ENCODE results near the gene RAB40B.

RAB40B gene

GRCh38 chr17:82703935-82704865 lies 5.7 kb upstream of the RAB40B start:
- H3K27ac ChIP-seq (ENCODE audit: extremely low read depth, low read depth, low read length), result no peak overlapping the region
- H3K4me1 ChIP-seq (ENCODE audit: control insufficient read depth, insufficient read depth, low read length), result no peaks in the 10 kb centered on the region
- no peak overlapping the region for H3K4me3 ChIP-seq (ENCODE audit: low read depth, low read length)
- H3K36me3 ChIP-seq (ENCODE audit: control insufficient read depth in 2 of 2, insufficient read depth in 1 of 2, low read length in 2 of 2), result no peaks in the 10 kb centered on the region
- no peak for TF ChIP-seq SP2 (tag by site-specific recombination; IDR thresholded peaks at IDR 0.05)
- TF ChIP-seq YY2 (tag by site-specific recombination; IDR thresholded peaks at IDR 0.05), result no peak
- TF ChIP-seq ZNF354C (tag by site-specific recombination; IDR thresholded peaks at IDR 0.05; ENCODE audit: borderline replicate concordance, low read depth), result no peak
- peak; percentile 92 for TF ChIP-seq SCRT2 (tag by site-specific recombination; IDR thresholded peaks at IDR 0.05)
- TF ChIP-seq SCRT1 (tag by site-specific recombination; IDR thresholded peaks at IDR 0.05; ENCODE audit: borderline replicate concordance), result peak; percentile 90
- TF ChIP-seq ZNF837 (tag by site-specific recombination; IDR thresholded peaks at IDR 0.05), result no peak
- 0 out of 2 replicates have a peak, but pooled peaks have one; percentile 23 for TF ChIP-seq KLF1 (tag by site-specific recombination; IDR thresholded peaks at IDR 0.05)
- no peak for TF ChIP-seq BCL11B (tag by site-specific recombination; IDR thresholded peaks at IDR 0.05; ENCODE audit: low read depth)
- CTCF ChIA-PET, result no interaction called here
- H3K9me3 ChIP-seq (ENCODE audit: control insufficient read depth, insufficient read depth, low read depth, low read length), result no peaks in the 10 kb centered on the region
- POLR2A ChIA-PET, result no interaction called here

- H3K36me3 ChIP-seq (ENCODE audit: control insufficient read depth in 2 of 2, insufficient read depth in 1 of 2, low read length in 2 of 2), result no peaks in the 10 kb centered on the region
- ChIA-PET POLR2A (no interaction called here), CTCF (no interaction called here)
- H3K4me1 ChIP-seq (ENCODE audit: control insufficient read depth, insufficient read depth, low read length), result no peaks in the 10 kb centered on the region
- H3K4me3 ChIP-seq (ENCODE audit: low read depth, low read length), result no peak overlapping the region
- H3K27ac ChIP-seq (ENCODE audit: extremely low read depth, low read depth, low read length), result no peak overlapping the region
- no peaks in the 10 kb centered on the region for H3K9me3 ChIP-seq (ENCODE audit: control insufficient read depth, insufficient read depth, low read depth, low read length)
- TF ChIP-seq ZNF473 (tag by site-specific recombination; IDR thresholded peaks at IDR 0.05), result no peak
- peak; percentile 59 for TF ChIP-seq ZBTB20 (tag by site-specific recombination; IDR thresholded peaks at IDR 0.05)
- 0 out of 2 replicates have a peak, but pooled peaks have one; percentile 12 for TF ChIP-seq GLIS2 (tag by site-specific recombination; IDR thresholded peaks at IDR 0.05)
- TF ChIP-seq ZNF211 (tag by site-specific recombination; IDR thresholded peaks at IDR 0.05; ENCODE audit: low read depth), result no peak
These were observed 4.7 kb upstream of the RAB40B start for GRCh38 chr17:82703036-82703745.

- CTCF ChIA-PET, result no interaction called here
- Histone ChIP-seq H3K36me3 (ENCODE audit: control insufficient read depth in 2 of 2, insufficient read depth in 1 of 2, low read length in 2 of 2) (no peaks in the 10 kb centered on the region), H3K4me1 (ENCODE audit: control insufficient read depth, insufficient read depth, low read length) (no peaks in the 10 kb centered on the region; the same call in 1 of the 2 replicates), H3K4me3 (ENCODE audit: low read depth, low read length) (no peak overlapping the region), H3K27ac (ENCODE audit: extremely low read depth, low read depth, low read length) (no peak overlapping the region), H3K9me3 (ENCODE audit: control insufficient read depth, insufficient read depth, low read depth, low read length) (no peaks in the 10 kb centered on the region)
- POLR2A ChIA-PET, result no interaction called here
- TF ChIP-seq ZNF596 (tag by site-specific recombination; IDR thresholded peaks at IDR 0.05) (no peak), ZNF211 (tag by site-specific recombination; IDR thresholded peaks at IDR 0.05; ENCODE audit: low read depth) (no peak), ZIC2 (tag by site-specific recombination; IDR thresholded peaks at IDR 0.05) (0 out of 2 replicates have a peak, but pooled peaks have one; percentile 16), ZNF239 (tag by site-specific recombination; IDR thresholded peaks at IDR 0.05) (no peak), ZNF2 (tag by site-specific recombination; IDR thresholded peaks at IDR 0.05) (no peak), EGR2 (tag by site-specific recombination; IDR thresholded peaks at IDR 0.05; ENCODE audit: low read depth) (peak; percentile 80), AEBP2 (tag by site-specific recombination; IDR thresholded peaks at IDR 0.05; ENCODE audit: borderline replicate concordance) (no peak), HIC1 (tag by site-specific recombination; IDR thresholded peaks at IDR 0.05) (no peak), ZNF302 (tag by site-specific recombination; IDR thresholded peaks at IDR 0.05; ENCODE audit: low read depth) (no peak), GLIS2 (tag by site-specific recombination; IDR thresholded peaks at IDR 0.05) (peak; percentile 27; the same call in 1 of the 2 replicates), REST (tag by site-specific recombination; IDR thresholded peaks at IDR 0.05) (no peak), ZNF677 (tag by site-specific recombination; IDR thresholded peaks at IDR 0.05) (no peak)
These were observed 3.9 kb upstream of the RAB40B start for GRCh38 chr17:82702231-82702927.
